Left lung (tissue), 10 donors: ENCODE results near the gene SLC12A2. TPM values are rescaled to one million over a fixed set of nuclear protein-coding genes. Genes with fewer than 3 reads are reported as not detected.

Experiments used
- ATAC-seq: fragments of 200-7000 bp; cut with Tn5 transposase; one replicate; pipeline ENCODE4 v1.9.1; 2020; ENCODE audit warnings: moderate library complexity
- DNase-seq, 4 donors: peaks; one replicate each; pipeline ENCODE4 v3.0.0-alpha.2; 2013 to 2020
- H3K27ac ChIP-seq, 2 donors: fragments of 200-600 bp; sonication (generic) in 1 of 2; one replicate each; pipeline versions ENCODE4 v1.5.0 to v1.8.0; 2020 to 2021
- H3K27me3 ChIP-seq, 2 donors: fragments of 200-600 bp; sonication (generic) in 1 of 2; one replicate each; pipeline versions ENCODE4 v1.5.0 to v1.8.0; 2020 to 2021
- H3K36me3 ChIP-seq, 2 donors: fragments of 200-600 bp; sonication (generic) in 1 of 2; one replicate each; pipeline versions ENCODE4 v1.5.0 to v1.8.0; 2020 to 2021
- H3K4me1 ChIP-seq, 2 donors: fragments of 200-600 bp; one replicate each; pipeline ENCODE4 v1.8.0; 2021
- H3K4me3 ChIP-seq, 2 donors: fragments of 200-600 bp; sonication (generic) in 1 of 2; one replicate each; pipeline versions ENCODE4 v1.5.0 to v1.8.0; 2020 to 2021; ENCODE audit warnings: mild to moderate bottlenecking in 1 of 2
- H3K9me3 ChIP-seq, 2 donors: fragments of 200-600 bp; sonication (generic) in 1 of 2; one replicate each; pipeline versions ENCODE4 v1.5.0 to v1.8.0; 2020 to 2021
- intact Hi-C, 2 donors: fragments of 100-400 bp; cut with DNase I; formaldehyde crosslinking; loops; one replicate each; pipeline versions ENCODE4 v1.11.2 to v1.14.2; 2022
- polyA plus RNA-seq, 6 donors: library from polyadenylated mRNA; unstranded; fragments of 120-200 nt; gene quantifications; one replicate each; pipeline ENCODE4 v1.2.1, GENCODE V29; 2013; ENCODE audit not compliant: insufficient read length in 6 of 6
- total RNA-seq, 2 donors: library from RNA; stranded (reverse); fragmentation: NEBNext Ultra II Directional; extraction: Animal tissue kit (Norgen Biotek cat#: 25700); gene quantifications; one replicate each; pipeline ENCODE4 v1.2.1, GENCODE V29; 2021
- TF ChIP-seq, protein P1 (sequence below), 2 donors: fragments of 200-600 bp; sonication (generic) in 1 of 2; IDR thresholded peaks; one replicate each; pipeline versions ENCODE4 v1.5.0 to v1.8.0; 2021; ENCODE audit warnings: antibody characterized with exemption in 2 of 2
- donor health status: DM: no; HTN: yes; CAD: no.
- donor health status: DM: no; HTN: no; CAD: no.

The SLC12A2 gene
- total and polyA plus RNA-seq, 8 donors: 33.7 to 94.4 (median 70.3) TPM

DNA sequence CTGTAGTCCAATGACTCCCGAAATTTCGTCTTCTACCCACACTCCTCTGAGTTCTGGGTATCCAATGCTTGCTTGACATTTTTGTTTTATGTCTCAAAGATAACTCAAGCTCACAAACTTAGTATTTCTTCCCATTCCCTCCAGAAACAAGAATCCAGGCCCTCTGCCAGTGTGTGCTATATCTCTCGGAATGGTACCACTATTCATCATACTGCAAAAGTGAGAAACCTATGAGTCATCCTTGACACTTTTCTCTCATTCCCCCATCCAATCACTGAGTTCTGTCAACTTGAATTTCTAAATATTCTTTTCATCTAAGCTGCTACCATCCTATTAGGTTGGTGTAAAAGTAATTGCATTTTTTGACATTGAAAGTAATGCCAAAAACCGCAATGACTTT is 9.8 kb downstream of the SLC12A2 start:
- intact Hi-C loops: no loop called here
- Histone ChIP-seq H3K27me3 (no peaks in the 10 kb centered on the region), H3K4me3 (no peak overlapping the region), H3K4me1 (no peaks in the 10 kb centered on the region), H3K9me3 (peaks cover 0 to 25% of the 10 kb centered on the region in 2 donors), H3K27ac (no peak overlapping the region), H3K36me3 (no peaks in the 10 kb centered on the region)
- ATAC-seq (no peak), DNase-seq (no peak)
- TF ChIP-seq, protein P1, sequence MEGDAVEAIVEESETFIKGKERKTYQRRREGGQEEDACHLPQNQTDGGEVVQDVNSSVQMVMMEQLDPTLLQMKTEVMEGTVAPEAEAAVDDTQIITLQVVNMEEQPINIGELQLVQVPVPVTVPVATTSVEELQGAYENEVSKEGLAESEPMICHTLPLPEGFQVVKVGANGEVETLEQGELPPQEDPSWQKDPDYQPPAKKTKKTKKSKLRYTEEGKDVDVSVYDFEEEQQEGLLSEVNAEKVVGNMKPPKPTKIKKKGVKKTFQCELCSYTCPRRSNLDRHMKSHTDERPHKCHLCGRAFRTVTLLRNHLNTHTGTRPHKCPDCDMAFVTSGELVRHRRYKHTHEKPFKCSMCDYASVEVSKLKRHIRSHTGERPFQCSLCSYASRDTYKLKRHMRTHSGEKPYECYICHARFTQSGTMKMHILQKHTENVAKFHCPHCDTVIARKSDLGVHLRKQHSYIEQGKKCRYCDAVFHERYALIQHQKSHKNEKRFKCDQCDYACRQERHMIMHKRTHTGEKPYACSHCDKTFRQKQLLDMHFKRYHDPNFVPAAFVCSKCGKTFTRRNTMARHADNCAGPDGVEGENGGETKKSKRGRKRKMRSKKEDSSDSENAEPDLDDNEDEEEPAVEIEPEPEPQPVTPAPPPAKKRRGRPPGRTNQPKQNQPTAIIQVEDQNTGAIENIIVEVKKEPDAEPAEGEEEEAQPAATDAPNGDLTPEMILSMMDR (IDR thresholded peaks at IDR 0.05): no peak

GRCh38 chr5:128097224-128097623 is 13.7 kb downstream of the SLC12A2 start:
- H3K9me3 ChIP-seq: peaks cover 0 to 31% of the 10 kb centered on the region in 2 donors
- TF ChIP-seq, protein P1 (IDR thresholded peaks at IDR 0.05): no peak
- H3K27ac ChIP-seq: no peak overlapping the region
- H3K27me3 ChIP-seq: no peaks in the 10 kb centered on the region
- no peak for ATAC-seq
- intact Hi-C loops: no loop called here
- H3K4me3 ChIP-seq: no peak overlapping the region
- H3K4me1 ChIP-seq: no peaks in the 10 kb centered on the region
- no peak for DNase-seq
- no peaks in the 10 kb centered on the region for H3K36me3 ChIP-seq

GRCh38 chr5:128097781-128098180 is 14.2 kb downstream of the SLC12A2 start:
- Histone ChIP-seq H3K27me3 (no peaks in the 10 kb centered on the region), H3K36me3 (no peaks in the 10 kb centered on the region), H3K9me3 (peaks cover 0 to 31% of the 10 kb centered on the region in 2 donors), H3K4me1 (no peaks in the 10 kb centered on the region), H3K4me3 (no peak overlapping the region), H3K27ac (no peak overlapping the region)
- ATAC-seq (no peak), DNase-seq (no peak)
- TF ChIP-seq, protein P1 (IDR thresholded peaks at IDR 0.05): no peak
- intact Hi-C loops: no loop called here

- DNase-seq: no peak
- Histone ChIP-seq H3K9me3 (peaks cover 0 to 31% of the 10 kb centered on the region in 2 donors), H3K4me1 (no peaks in the 10 kb centered on the region), H3K4me3 (no peak overlapping the region), H3K27me3 (no peaks in the 10 kb centered on the region), H3K27ac (no peak overlapping the region), H3K36me3 (no peaks in the 10 kb centered on the region)
- intact Hi-C loops: no loop called here
- TF ChIP-seq, protein P1 (IDR thresholded peaks at IDR 0.05): no peak
- ATAC-seq: no peak
These were observed 16.4 kb downstream of the SLC12A2 start for GRCh38 chr5:128099944-128100343.

DNA sequence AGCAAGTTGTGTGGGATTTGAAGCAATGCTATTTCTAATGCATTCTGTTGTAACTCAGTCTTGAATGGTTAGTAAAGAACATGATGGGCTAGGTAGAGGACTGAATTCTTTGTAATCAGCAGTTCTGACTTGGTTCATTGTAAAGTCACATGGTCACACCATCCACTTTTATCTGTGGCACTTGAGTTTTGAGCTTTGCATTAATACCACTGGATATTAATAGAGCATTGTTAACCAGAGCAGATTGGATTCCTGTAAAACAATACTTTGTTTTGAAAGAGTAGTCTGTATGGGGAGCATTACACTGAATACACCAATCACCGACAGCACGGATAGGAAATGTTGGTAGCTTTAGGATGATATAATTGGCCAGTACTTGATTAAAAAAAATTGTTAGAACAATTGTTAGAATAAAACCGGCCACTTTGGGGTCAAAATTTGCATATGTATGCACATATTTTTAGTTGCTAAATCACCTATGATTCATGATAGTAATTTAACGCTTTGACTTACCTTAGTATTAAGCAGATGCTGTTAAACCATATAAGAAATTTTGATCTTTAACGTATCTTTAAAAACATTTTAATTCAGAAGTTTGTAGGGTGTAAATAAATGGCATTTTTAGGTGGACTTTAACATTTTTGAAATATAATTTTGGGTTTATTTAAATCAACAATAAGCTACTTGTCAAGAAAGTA is 17.4 kb downstream of the SLC12A2 start:
- no peak overlapping the region for H3K27ac ChIP-seq
- TF ChIP-seq, protein P1 (IDR thresholded peaks at IDR 0.05): no peak
- no peaks in the 10 kb centered on the region for H3K36me3 ChIP-seq
- no peak overlapping the region for H3K4me3 ChIP-seq
- no peaks in the 10 kb centered on the region for H3K4me1 ChIP-seq
- no peaks in the 10 kb centered on the region for H3K27me3 ChIP-seq
- H3K9me3 ChIP-seq: peaks cover 0 to 29% of the 10 kb centered on the region in 2 donors
- DNase-seq (no peak), ATAC-seq (no peak)
- intact Hi-C loops: no loop called here
